Activated naive CD8-positive, alpha-beta T cell treated with anti-CD3 and anti-CD28 coated beads, Interleukin-2, amount 50 U/mL, for 24 hours (primary cell): ENCODE data around the gene TENM3.

Experiments
- ATAC-seq: fragments of 150-1000 bp; cut with Tn5 transposase; one replicate; pipeline ENCODE4 v1.10.0; 2021
- DNase-seq: peaks from one replicate; pipeline ENCODE4 v3.0.0; 2021
- H3K27ac Mint-ChIP-seq: one replicate; pipeline ENCODE4 v1.8.0; 2021; ENCODE audit warnings: mild to moderate bottlenecking, mixed read lengths
- H3K27me3 Mint-ChIP-seq: one replicate; pipeline ENCODE4 v1.8.0; 2021; ENCODE audit warnings: mixed read lengths
- H3K36me3 Mint-ChIP-seq: one replicate; pipeline ENCODE4 v1.8.0; 2021; ENCODE audit warnings: low read depth, mixed read lengths
- H3K4me1 Mint-ChIP-seq: one replicate; pipeline ENCODE4 v1.8.0; 2021; ENCODE audit warnings: mixed read lengths
- H3K4me3 Mint-ChIP-seq: one replicate; pipeline ENCODE4 v1.8.0; 2021; ENCODE audit warnings: mild to moderate bottlenecking, moderate library complexity, mixed read lengths
- H3K9me3 Mint-ChIP-seq: one replicate; pipeline ENCODE4 v1.8.0; 2021; ENCODE audit warnings: mixed read lengths

TENM3 gene

GRCh38 chr4:182219411-182220056 lies 23.7 kb upstream of the TENM3 start:
- Mint-ChIP-seq H3K4me3 (no peak overlapping the region), H3K27ac (no peak overlapping the region), H3K27me3 (no peaks in the 10 kb centered on the region), H3K36me3 (no peaks in the 10 kb centered on the region), H3K9me3 (no peaks in the 10 kb centered on the region), H3K4me1 (no peaks in the 10 kb centered on the region)
- ATAC-seq, result no peak
- no peak for DNase-seq

- H3K27ac Mint-ChIP-seq, result no peak overlapping the region
- H3K27me3 Mint-ChIP-seq, result no peaks in the 10 kb centered on the region
- no peak overlapping the region for H3K4me3 Mint-ChIP-seq
- DNase-seq, result no peak
- ATAC-seq, result no peak
- H3K9me3 Mint-ChIP-seq, result no peaks in the 10 kb centered on the region
- no peaks in the 10 kb centered on the region for H3K36me3 Mint-ChIP-seq
- H3K4me1 Mint-ChIP-seq, result no peaks in the 10 kb centered on the region
Observed at GRCh38 chr4:182221987-182222386, 21.2 kb upstream of the TENM3 start.

GRCh38 chr4:182222766-182223165 lies 20.4 kb upstream of the TENM3 start:
- Mint-ChIP-seq H3K27ac (no peak overlapping the region), H3K4me3 (no peak overlapping the region), H3K36me3 (no peaks in the 10 kb centered on the region), H3K4me1 (no peaks in the 10 kb centered on the region), H3K9me3 (no peaks in the 10 kb centered on the region), H3K27me3 (no peaks in the 10 kb centered on the region)
- DNase-seq (no peak), ATAC-seq (no peak)

GRCh38 chr4:182223708-182224107 lies 19.5 kb upstream of the TENM3 start:
- ATAC-seq, result no peak
- Mint-ChIP-seq H3K27me3 (no peaks in the 10 kb centered on the region), H3K9me3 (no peaks in the 10 kb centered on the region), H3K36me3 (no peaks in the 10 kb centered on the region), H3K4me3 (no peak overlapping the region), H3K4me1 (no peaks in the 10 kb centered on the region), H3K27ac (no peak overlapping the region)
- DNase-seq, result no peak

DNA sequence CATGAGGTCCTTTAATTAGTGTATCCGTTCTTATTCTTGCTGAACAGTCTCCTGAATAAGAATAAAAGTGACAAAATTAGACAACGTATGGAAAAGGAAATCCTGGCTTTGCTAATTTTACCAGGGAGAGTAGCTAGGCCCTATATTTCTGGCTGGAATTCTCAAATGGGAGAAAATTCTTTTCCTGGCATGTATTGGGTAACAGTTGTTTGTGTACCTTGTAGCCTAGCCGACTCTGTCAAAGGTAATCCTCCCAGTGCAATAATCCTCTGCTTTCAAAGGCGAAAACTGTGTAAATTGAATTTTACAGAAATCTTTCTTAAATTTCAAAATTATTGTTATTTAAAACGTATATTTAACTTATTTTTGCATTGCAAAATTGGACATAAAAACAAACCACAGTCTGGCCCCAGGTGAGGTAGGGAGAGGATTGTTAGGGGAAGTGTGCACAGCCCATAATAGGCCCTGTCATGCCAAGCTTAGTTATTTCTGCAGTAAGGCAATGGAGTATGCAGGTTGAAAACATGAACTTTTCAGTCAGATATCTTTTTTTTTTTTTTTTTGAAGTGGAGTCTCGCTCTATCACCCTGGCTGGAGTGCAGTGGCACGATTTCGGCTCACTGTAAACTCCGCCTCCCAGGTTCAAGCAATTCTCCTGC lies 18.9 kb upstream of the TENM3 start:
- no peak for ATAC-seq
- Mint-ChIP-seq H3K36me3 (no peaks in the 10 kb centered on the region), H3K9me3 (no peaks in the 10 kb centered on the region), H3K4me3 (no peak overlapping the region), H3K27ac (no peak overlapping the region), H3K4me1 (no peaks in the 10 kb centered on the region), H3K27me3 (no peaks in the 10 kb centered on the region)
- no peak for DNase-seq

GRCh38 chr4:182225257-182225852 lies 17.8 kb upstream of the TENM3 start:
- H3K27me3 Mint-ChIP-seq, result no peaks in the 10 kb centered on the region
- H3K4me3 Mint-ChIP-seq, result no peak overlapping the region
- H3K9me3 Mint-ChIP-seq, result no peaks in the 10 kb centered on the region
- H3K4me1 Mint-ChIP-seq, result no peaks in the 10 kb centered on the region
- H3K27ac Mint-ChIP-seq, result no peak overlapping the region
- DNase-seq (no peak), ATAC-seq (no peak)
- no peaks in the 10 kb centered on the region for H3K36me3 Mint-ChIP-seq

GRCh38 chr4:182227611-182228010 lies 15.6 kb upstream of the TENM3 start:
- no peaks in the 10 kb centered on the region for H3K27me3 Mint-ChIP-seq

GRCh38 chr4:182228991-182229577 lies 14.1 kb upstream of the TENM3 start:
- no peaks in the 10 kb centered on the region for H3K4me1 Mint-ChIP-seq
- no peak overlapping the region for H3K4me3 Mint-ChIP-seq
- no peaks in the 10 kb centered on the region for H3K27me3 Mint-ChIP-seq
- peaks cover 4% of the 10 kb centered on the region for H3K9me3 Mint-ChIP-seq
- no peaks in the 10 kb centered on the region for H3K36me3 Mint-ChIP-seq
- ATAC-seq, result no peak
- no peak for DNase-seq
- no peak overlapping the region for H3K27ac Mint-ChIP-seq

More at GRCh38 chr4:182227611-182228010, 15.6 kb upstream of the TENM3 start:
- no peak overlapping the region for H3K4me3 Mint-ChIP-seq
- no peaks in the 10 kb centered on the region for H3K4me1 Mint-ChIP-seq
- ATAC-seq (no peak), DNase-seq (no peak)
- H3K27ac Mint-ChIP-seq, result no peak overlapping the region
- H3K36me3 Mint-ChIP-seq, result no peaks in the 10 kb centered on the region
- H3K9me3 Mint-ChIP-seq, result peaks cover 4% of the 10 kb centered on the region

DNA sequence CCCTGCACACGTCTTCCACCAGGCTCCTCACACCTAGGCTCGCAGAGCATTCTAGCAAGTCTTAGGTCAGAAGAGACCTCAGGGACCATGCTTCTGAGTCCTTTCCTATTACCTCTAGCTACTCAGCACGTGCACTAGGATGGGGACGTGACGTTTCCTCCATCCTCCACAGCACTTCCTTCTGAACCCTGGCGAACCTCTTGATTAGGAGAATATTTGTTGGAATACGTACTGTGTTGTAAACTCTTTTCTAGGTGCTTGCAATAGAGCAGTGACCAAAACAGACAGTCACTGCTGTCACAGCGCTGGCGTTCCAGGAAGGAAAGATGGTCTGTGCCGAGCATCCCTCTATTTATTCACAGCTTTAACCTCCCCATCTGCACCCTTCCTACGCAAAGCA lies 12.9 kb upstream of the TENM3 start:
- H3K9me3 Mint-ChIP-seq, result peaks cover 4% of the 10 kb centered on the region
- no peaks in the 10 kb centered on the region for H3K36me3 Mint-ChIP-seq
- H3K27me3 Mint-ChIP-seq, result no peaks in the 10 kb centered on the region
- no peak overlapping the region for H3K27ac Mint-ChIP-seq
- H3K4me1 Mint-ChIP-seq, result no peaks in the 10 kb centered on the region
- no peak for DNase-seq
- no peak for ATAC-seq
- no peak overlapping the region for H3K4me3 Mint-ChIP-seq

DNA sequence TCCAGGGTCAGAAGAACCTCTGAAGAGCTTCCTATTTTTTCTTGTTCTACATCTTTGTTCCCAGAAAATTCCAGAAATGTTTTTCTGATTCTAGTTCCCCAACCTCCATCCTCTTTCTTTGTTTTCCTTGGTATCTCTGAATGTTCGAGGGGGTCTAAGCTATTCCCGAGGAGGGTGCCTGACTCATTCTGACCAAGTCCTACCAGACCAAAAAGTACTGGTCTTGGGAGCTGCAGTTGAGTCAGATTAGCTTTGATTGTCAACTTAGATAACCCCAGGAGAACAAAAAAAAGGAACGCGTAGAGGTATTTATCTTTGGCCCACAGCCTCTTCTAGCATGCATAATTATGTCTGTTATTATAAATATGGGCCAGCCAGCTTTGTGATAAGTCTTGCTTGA lies 12.1 kb upstream of the TENM3 start:
- DNase-seq, result no peak
- Mint-ChIP-seq H3K27me3 (no peaks in the 10 kb centered on the region), H3K4me3 (no peak overlapping the region), H3K9me3 (peaks cover 4% of the 10 kb centered on the region), H3K27ac (no peak overlapping the region), H3K36me3 (no peaks in the 10 kb centered on the region), H3K4me1 (no peaks in the 10 kb centered on the region)
- no peak for ATAC-seq

DNA sequence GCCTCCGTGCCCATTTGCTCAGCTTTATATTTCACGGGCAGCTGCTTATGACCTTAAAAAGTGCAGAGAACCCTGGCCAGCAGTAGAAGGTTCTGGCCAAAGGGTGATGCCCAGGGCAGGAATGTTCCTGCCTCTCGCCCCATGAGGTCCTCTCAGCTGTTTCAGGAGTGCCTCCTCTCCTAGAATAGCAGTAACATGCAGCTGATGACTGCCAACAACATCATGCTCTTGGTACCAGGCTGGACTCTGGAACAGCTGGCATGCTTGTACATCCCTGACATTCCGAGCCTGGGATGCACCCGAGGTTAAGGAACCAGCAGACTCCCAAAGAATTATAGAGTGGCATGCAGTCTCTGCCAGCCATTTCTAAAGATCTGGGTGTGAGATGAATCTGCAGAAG lies 11.7 kb upstream of the TENM3 start:
- H3K27ac Mint-ChIP-seq, result no peak overlapping the region
- DNase-seq (no peak), ATAC-seq (no peak)
- H3K36me3 Mint-ChIP-seq, result no peaks in the 10 kb centered on the region
- no peaks in the 10 kb centered on the region for H3K27me3 Mint-ChIP-seq
- H3K4me3 Mint-ChIP-seq, result no peak overlapping the region
- no peaks in the 10 kb centered on the region for H3K4me1 Mint-ChIP-seq
- peaks cover 4% of the 10 kb centered on the region for H3K9me3 Mint-ChIP-seq

GRCh38 chr4:182233310-182234090 lies 9.7 kb upstream of the TENM3 start:
- Mint-ChIP-seq H3K4me3 (no peak overlapping the region), H3K9me3 (peaks cover 10% of the 10 kb centered on the region), H3K27ac (no peak overlapping the region), H3K36me3 (no peaks in the 10 kb centered on the region), H3K4me1 (no peaks in the 10 kb centered on the region), H3K27me3 (no peaks in the 10 kb centered on the region)
- DNase-seq (no peak), ATAC-seq (no peak)

DNA sequence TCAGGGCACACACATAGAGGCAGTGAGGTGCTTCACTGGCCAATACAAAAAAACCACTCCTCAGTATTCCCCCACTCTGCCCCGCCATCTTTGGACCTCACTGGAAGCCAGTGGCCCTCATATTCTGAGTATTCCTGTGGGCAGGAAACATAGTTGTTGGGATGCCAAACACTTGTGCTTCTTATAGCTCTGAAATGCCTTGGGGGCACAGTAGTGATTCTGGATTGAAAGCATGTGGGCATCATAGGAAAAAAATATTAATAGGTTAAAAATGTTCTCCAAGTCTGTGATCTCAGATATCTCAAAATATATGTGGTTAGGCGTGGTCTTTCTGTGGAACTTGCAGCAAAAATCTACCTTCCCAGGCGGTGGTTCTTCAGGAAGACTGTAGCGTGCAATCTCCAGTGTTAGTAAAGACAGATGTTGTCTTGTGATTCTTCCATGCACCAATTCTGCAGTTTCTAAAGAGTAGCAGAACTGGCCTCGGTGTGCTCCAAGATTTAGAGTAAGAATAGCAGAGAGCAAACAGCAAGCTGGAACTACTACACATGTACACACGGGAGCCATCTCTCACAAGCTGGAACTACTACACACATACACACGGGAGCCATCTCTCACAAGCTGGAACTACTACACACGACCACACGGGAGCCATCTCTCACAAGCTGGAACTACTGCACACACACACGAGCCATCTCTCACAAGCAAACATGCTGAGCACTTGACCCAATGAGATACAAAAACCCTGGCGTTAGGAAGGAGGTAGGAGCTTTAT lies 8.0 kb upstream of the TENM3 start:
- ATAC-seq, result no peak
- Mint-ChIP-seq H3K9me3 (peaks cover 10% of the 10 kb centered on the region), H3K27ac (no peak overlapping the region), H3K4me3 (no peak overlapping the region), H3K36me3 (no peaks in the 10 kb centered on the region), H3K27me3 (no peaks in the 10 kb centered on the region), H3K4me1 (no peaks in the 10 kb centered on the region)
- no peak for DNase-seq

DNA sequence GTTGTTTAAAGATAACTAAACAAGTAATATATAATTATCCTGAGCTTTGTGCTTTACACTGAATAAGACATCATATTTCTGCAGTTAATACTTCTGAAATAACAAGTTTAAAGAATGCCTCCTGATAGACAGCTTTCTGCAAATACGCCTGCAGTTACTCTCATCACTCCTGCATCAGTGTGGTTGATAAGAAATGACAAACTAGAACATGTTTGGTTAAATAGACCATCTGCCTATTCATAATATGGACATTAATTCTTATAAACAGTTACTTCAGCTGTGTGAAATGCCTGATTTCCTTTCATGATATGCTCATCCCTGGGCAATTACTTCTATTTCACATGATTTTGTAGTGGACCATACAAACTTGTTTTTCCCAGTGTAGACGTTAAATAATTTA lies 7.0 kb upstream of the TENM3 start:
- DNase-seq (no peak), ATAC-seq (no peak)
- Mint-ChIP-seq H3K27ac (no peak overlapping the region), H3K4me3 (no peak overlapping the region), H3K27me3 (no peaks in the 10 kb centered on the region), H3K36me3 (no peaks in the 10 kb centered on the region), H3K9me3 (peaks cover 10% of the 10 kb centered on the region), H3K4me1 (no peaks in the 10 kb centered on the region)
